MM.1S (cell line): ENCODE results near the gene HYCC2.

Experiments used
- DNase-seq: peaks from one replicate; pipeline ENCODE4 v3.0.0-alpha.2; 2015
- H2AFZ ChIP-seq: fragments of 300-600 bp; sonication (generic); 2 replicates; pipeline ENCODE4 v1.6.0; 2016; ENCODE audit warnings: antibody characterized with exemption, low read length
- H3F3A ChIP-seq: fragments of 300-600 bp; sonication (generic); 2 replicates; pipeline ENCODE4 v1.6.1; 2016; ENCODE audit warnings: mild to moderate bottlenecking, antibody characterized with exemption, low read length, moderate library complexity, mixed read lengths; ENCODE audit not compliant: insufficient read depth
- H3K27ac ChIP-seq: fragments of 300-600 bp; sonication (generic); 2 replicates; pipeline ENCODE4 v1.5.1; 2016; ENCODE audit warnings: mild to moderate bottlenecking, low read length
- H3K27me3 ChIP-seq: fragments of 300-600 bp; sonication (generic); replicated peaks from 2 replicates; pipeline ENCODE4 v1.6.0; 2016; ENCODE audit warnings: low read length; ENCODE audit not compliant: insufficient read depth
- H3K36me3 ChIP-seq: fragments of 300-600 bp; sonication (generic); replicated peaks from 2 replicates; pipeline ENCODE4 v1.6.1; 2016; ENCODE audit warnings: mild to moderate bottlenecking, low read length, mixed read lengths; ENCODE audit not compliant: insufficient read depth
- H3K4me1 ChIP-seq: fragments of 300-600 bp; sonication (generic); 2 replicates; pipeline ENCODE4 v1.6.1; 2016; ENCODE audit warnings: low read length, mixed read lengths
- H3K4me2 ChIP-seq: fragments of 300-600 bp; sonication (generic); 2 replicates; pipeline ENCODE4 v1.6.0; 2016; ENCODE audit warnings: low read depth, low read length
- H3K4me3 ChIP-seq: fragments of 300-600 bp; sonication (generic); 2 replicates; pipeline ENCODE4 v1.5.1; 2016; ENCODE audit warnings: low read length, mixed read lengths
- H3K79me2 ChIP-seq: fragments of 300-600 bp; sonication (generic); 2 replicates; pipeline ENCODE4 v1.6.1; 2016; ENCODE audit warnings: mixed run types, low read length, mixed read lengths
- H3K9ac ChIP-seq: fragments of 300-600 bp; sonication (generic); 2 replicates; pipeline ENCODE4 v1.6.1; 2016; ENCODE audit warnings: low read length, mixed read lengths
- H3K9me2 ChIP-seq: fragments of 300-600 bp; sonication (generic); replicated peaks from 2 replicates; pipeline ENCODE4 v1.6.1; 2016; ENCODE audit warnings: mild to moderate bottlenecking, low read length, mixed read lengths; ENCODE audit not compliant: insufficient read depth
- H3K9me3 ChIP-seq: fragments of 300-600 bp; sonication (generic); replicated peaks from 2 replicates; pipeline ENCODE4 v1.6.1; 2016; ENCODE audit warnings: mild to moderate bottlenecking, low read length, mixed read lengths; ENCODE audit not compliant: insufficient read depth
- H4K20me1 ChIP-seq: fragments of 300-600 bp; sonication (generic); 2 replicates; pipeline ENCODE4 v1.6.1; 2016; ENCODE audit warnings: mild to moderate bottlenecking, low read length, moderate library complexity, mixed read lengths; ENCODE audit not compliant: insufficient read depth
- EZH2 ChIP-seq: fragments of 300-600 bp; sonication (generic); optimal IDR thresholded peaks from 2 replicates; pipeline ENCODE3; 2017; ENCODE audit warnings: low read depth, mild to moderate bottlenecking, antibody characterized with exemption, low read length, mixed read lengths
- EZH2phosphoT487 ChIP-seq: fragments of 300-600 bp; sonication (generic); IDR thresholded peaks from 2 replicates; pipeline ENCODE4 v1.6.1; 2018; ENCODE audit warnings: antibody characterized with exemption, low read length
- TF ChIP-seq, protein P1 (sequence below): fragments of 300-600 bp; sonication (generic); IDR thresholded peaks from 2 replicates; pipeline ENCODE4 v1.5.1; 2016; ENCODE audit warnings: antibody characterized with exemption, low read length, mixed read lengths

HYCC2 gene

GRCh38 chr2:201059961-201060755 is 11.3 kb downstream of the HYCC2 start:
- peak overlapping the region; percentile 58 for H3K27ac ChIP-seq
- H3K27me3 ChIP-seq: no peaks in the 10 kb centered on the region
- H3K9me2 ChIP-seq: no peaks in the 10 kb centered on the region
- H3K79me2 ChIP-seq: peaks cover 84% of the 10 kb centered on the region
- H3K36me3 ChIP-seq: no peaks in the 10 kb centered on the region
- peak overlapping the region; percentile 6; the same call in 1 of the 2 replicates for H3K9ac ChIP-seq
- H4K20me1 ChIP-seq: no peaks in the 10 kb centered on the region; the same call in 1 of the 2 replicates
- peak; percentile 73 for DNase-seq
- peaks cover 24% of the 10 kb centered on the region for H3F3A ChIP-seq
- H3K4me2 ChIP-seq: peak overlapping the region; percentile 39
- H3K4me3 ChIP-seq: no peak overlapping the region
- TF ChIP-seq EZH2 (no peak), EZH2phosphoT487 (no peak)
- TF ChIP-seq, protein P1, sequence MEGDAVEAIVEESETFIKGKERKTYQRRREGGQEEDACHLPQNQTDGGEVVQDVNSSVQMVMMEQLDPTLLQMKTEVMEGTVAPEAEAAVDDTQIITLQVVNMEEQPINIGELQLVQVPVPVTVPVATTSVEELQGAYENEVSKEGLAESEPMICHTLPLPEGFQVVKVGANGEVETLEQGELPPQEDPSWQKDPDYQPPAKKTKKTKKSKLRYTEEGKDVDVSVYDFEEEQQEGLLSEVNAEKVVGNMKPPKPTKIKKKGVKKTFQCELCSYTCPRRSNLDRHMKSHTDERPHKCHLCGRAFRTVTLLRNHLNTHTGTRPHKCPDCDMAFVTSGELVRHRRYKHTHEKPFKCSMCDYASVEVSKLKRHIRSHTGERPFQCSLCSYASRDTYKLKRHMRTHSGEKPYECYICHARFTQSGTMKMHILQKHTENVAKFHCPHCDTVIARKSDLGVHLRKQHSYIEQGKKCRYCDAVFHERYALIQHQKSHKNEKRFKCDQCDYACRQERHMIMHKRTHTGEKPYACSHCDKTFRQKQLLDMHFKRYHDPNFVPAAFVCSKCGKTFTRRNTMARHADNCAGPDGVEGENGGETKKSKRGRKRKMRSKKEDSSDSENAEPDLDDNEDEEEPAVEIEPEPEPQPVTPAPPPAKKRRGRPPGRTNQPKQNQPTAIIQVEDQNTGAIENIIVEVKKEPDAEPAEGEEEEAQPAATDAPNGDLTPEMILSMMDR: no peak
- no peaks in the 10 kb centered on the region for H3K9me3 ChIP-seq
- no peak overlapping the region for H2AFZ ChIP-seq
- peaks cover 47% of the 10 kb centered on the region for H3K4me1 ChIP-seq

- 0 out of 2 replicates have a peak overlapping the region, but pooled peaks have one; percentile 4 for H3K4me2 ChIP-seq
- no peak overlapping the region for H2AFZ ChIP-seq
- TF ChIP-seq EZH2: no peak
- TF ChIP-seq, protein P1: no peak
- no peak for TF ChIP-seq EZH2phosphoT487
- H3K4me1 ChIP-seq: peaks cover 47% of the 10 kb centered on the region
- no peak overlapping the region; the same call in 1 of the 2 replicates for H3K27ac ChIP-seq
- H3K79me2 ChIP-seq: peaks cover 90% of the 10 kb centered on the region
- no peaks in the 10 kb centered on the region for H3K9me2 ChIP-seq
- no peaks in the 10 kb centered on the region for H4K20me1 ChIP-seq
- no peak for DNase-seq
- no peaks in the 10 kb centered on the region for H3K36me3 ChIP-seq
- H3K9ac ChIP-seq: no peak overlapping the region
- no peaks in the 10 kb centered on the region for H3K9me3 ChIP-seq
- H3K27me3 ChIP-seq: no peaks in the 10 kb centered on the region
- H3F3A ChIP-seq: peaks cover 24% of the 10 kb centered on the region
- H3K4me3 ChIP-seq: no peak overlapping the region
Measured at GRCh38 chr2:201058914-201059313, 12.6 kb downstream of the HYCC2 start.

GRCh38 chr2:201057715-201058248 is 13.7 kb downstream of the HYCC2 start:
- H3K4me2 ChIP-seq: peak overlapping the region; percentile 58
- peak overlapping the region; percentile 6; the same call in 1 of the 2 replicates for H3K4me3 ChIP-seq
- peaks cover 90% of the 10 kb centered on the region for H3K79me2 ChIP-seq
- H4K20me1 ChIP-seq: no peaks in the 10 kb centered on the region
- no peak for DNase-seq
- peaks cover 26% of the 10 kb centered on the region for H3F3A ChIP-seq
- no peaks in the 10 kb centered on the region for H3K9me3 ChIP-seq
- peak overlapping the region; percentile 78 for H3K27ac ChIP-seq
- H3K9me2 ChIP-seq: no peaks in the 10 kb centered on the region
- no peaks in the 10 kb centered on the region for H3K36me3 ChIP-seq
- H3K4me1 ChIP-seq: peaks cover 48% of the 10 kb centered on the region
- H2AFZ ChIP-seq: no peak overlapping the region
- TF ChIP-seq EZH2 (no peak), EZH2phosphoT487 (no peak)
- TF ChIP-seq, protein P1: no peak
- no peaks in the 10 kb centered on the region for H3K27me3 ChIP-seq
- H3K9ac ChIP-seq: peak overlapping the region; percentile 28; the same call in 1 of the 2 replicates
